ENCODE measurements around the gene SIM1. TPM values are rescaled to one million over a fixed set of nuclear protein-coding genes. Genes with fewer than 3 reads are reported as not detected.

SIM1 gene
- total RNA-seq, 1 donor from 2014 or later = not detected

DNA sequence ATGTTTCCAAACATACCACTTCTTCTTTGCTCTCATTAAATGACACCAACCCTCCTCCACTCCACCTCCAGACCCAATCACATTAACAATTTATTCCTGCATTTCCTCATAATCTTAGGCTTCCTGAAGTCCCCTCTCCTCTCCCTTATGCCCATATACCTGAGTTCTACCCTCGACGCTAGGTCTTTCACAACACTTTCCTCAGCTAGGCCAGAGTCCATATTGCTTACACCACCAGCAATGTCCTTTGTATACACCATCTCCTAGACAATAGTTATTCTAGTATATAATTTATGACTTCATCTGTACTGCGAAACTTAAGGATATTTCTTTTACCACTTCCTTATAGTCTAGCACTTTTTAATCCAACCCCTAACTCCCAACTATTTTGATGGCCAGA lies 47.7 kb downstream of the SIM1 start:
- intact Hi-C loops (cut with micrococcal nuclease) = no loop called here
- Mint-ChIP-seq H3K27me3 (ENCODE audit: low read depth) (peaks cover 18% of the 10 kb centered on the region), H3K9me3 (no peaks in the 10 kb centered on the region), H3K36me3 (ENCODE audit: low read depth) (no peaks in the 10 kb centered on the region), H3K27ac (no peak overlapping the region), H3K4me3 (ENCODE audit: low read depth) (no peak overlapping the region), H3K4me1 (ENCODE audit: low read depth) (no peaks in the 10 kb centered on the region)
- no peak for DNase-seq (ENCODE audit: low spot score)

GRCh38 chr6:100415768-100416167 lies 49.0 kb downstream of the SIM1 start:
- H3K4me1 Mint-ChIP-seq (ENCODE audit: low read depth) = no peaks in the 10 kb centered on the region
- H3K36me3 Mint-ChIP-seq (ENCODE audit: low read depth) = no peaks in the 10 kb centered on the region
- H3K27ac Mint-ChIP-seq = no peak overlapping the region
- intact Hi-C loops (cut with micrococcal nuclease) = no loop called here
- no peak overlapping the region for H3K4me3 Mint-ChIP-seq (ENCODE audit: low read depth)
- DNase-seq (ENCODE audit: low spot score) = no peak
- peaks cover 16% of the 10 kb centered on the region for H3K27me3 Mint-ChIP-seq (ENCODE audit: low read depth)
- H3K9me3 Mint-ChIP-seq = no peaks in the 10 kb centered on the region

GRCh38 chr6:100412872-100413271 lies 51.8 kb downstream of the SIM1 start:
- no peak overlapping the region for H3K4me3 Mint-ChIP-seq (ENCODE audit: low read depth)

DNA sequence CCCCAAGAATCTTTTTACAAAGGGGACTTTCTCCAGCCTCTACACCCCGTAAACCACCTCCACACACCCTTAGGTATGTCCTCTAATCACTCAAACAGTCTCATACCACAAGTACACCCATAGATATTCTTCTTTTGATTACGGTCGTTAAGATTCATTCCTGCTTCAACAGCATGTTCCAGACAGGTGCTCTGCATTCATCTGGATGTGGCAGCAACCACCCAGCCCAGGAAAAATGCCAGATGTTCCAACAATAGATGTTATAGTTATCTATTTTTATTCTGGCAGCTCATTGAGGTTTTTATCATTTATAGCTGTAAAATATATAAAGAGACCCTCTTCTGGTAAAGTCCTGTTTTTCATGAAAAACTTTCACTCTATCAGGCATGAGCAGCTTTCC lies 60.7 kb downstream of the SIM1 start:
- Mint-ChIP-seq H3K4me3 (ENCODE audit: low read depth) (no peak overlapping the region), H3K36me3 (ENCODE audit: low read depth) (no peaks in the 10 kb centered on the region), H3K9me3 (no peaks in the 10 kb centered on the region)

More at GRCh38 chr6:100412872-100413271, 51.8 kb downstream of the SIM1 start:
- no peak overlapping the region for H3K27ac Mint-ChIP-seq
- H3K27me3 Mint-ChIP-seq (ENCODE audit: low read depth) = peaks cover 16% of the 10 kb centered on the region
- H3K4me1 Mint-ChIP-seq (ENCODE audit: low read depth) = no peaks in the 10 kb centered on the region
- intact Hi-C loops (cut with micrococcal nuclease) = no loop called here
- H3K9me3 Mint-ChIP-seq = no peaks in the 10 kb centered on the region
- H3K36me3 Mint-ChIP-seq (ENCODE audit: low read depth) = no peaks in the 10 kb centered on the region
- no peak for DNase-seq (ENCODE audit: low spot score)

GRCh38 chr6:100393493-100393892 lies 71.2 kb downstream of the SIM1 start:
- no peak overlapping the region for H3K27ac Mint-ChIP-seq
- H3K4me1 Mint-ChIP-seq (ENCODE audit: low read depth) = no peaks in the 10 kb centered on the region
- intact Hi-C loops (cut with micrococcal nuclease) = no loop called here
- H3K4me3 Mint-ChIP-seq (ENCODE audit: low read depth) = no peak overlapping the region
- H3K27me3 Mint-ChIP-seq (ENCODE audit: low read depth) = peaks cover 11% of the 10 kb centered on the region
- no peak for DNase-seq (ENCODE audit: low spot score)
- H3K9me3 Mint-ChIP-seq = no peaks in the 10 kb centered on the region
- no peaks in the 10 kb centered on the region for H3K36me3 Mint-ChIP-seq (ENCODE audit: low read depth)

More for the DNA sequence above, 60.7 kb downstream of the SIM1 start:
- H3K27ac Mint-ChIP-seq = no peak overlapping the region
- no peaks in the 10 kb centered on the region for H3K4me1 Mint-ChIP-seq (ENCODE audit: low read depth)
- DNase-seq (ENCODE audit: low spot score) = no peak
- peaks cover 21% of the 10 kb centered on the region for H3K27me3 Mint-ChIP-seq (ENCODE audit: low read depth)
- intact Hi-C loops (cut with micrococcal nuclease) = no loop called here

DNA sequence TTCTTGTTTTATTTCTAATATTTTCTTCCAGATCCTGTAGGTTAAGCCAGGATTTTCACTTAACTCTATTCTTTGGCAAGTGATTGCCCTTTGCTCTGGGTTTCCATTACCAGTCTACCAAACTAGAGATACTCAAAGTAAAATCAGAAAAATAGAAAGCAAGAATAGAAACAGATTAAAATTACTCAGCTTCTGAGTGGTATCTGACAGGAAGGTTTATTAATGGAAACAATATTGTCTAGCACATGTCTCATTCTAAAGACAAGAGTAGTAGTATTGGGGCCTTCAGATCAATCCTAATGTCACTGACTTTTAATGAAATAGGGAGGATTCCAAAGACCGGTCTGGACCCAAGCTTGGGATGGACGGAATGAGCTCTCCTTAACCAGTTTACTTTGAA lies 72.3 kb downstream of the SIM1 start:
- H3K9me3 Mint-ChIP-seq = no peaks in the 10 kb centered on the region
- H3K4me1 Mint-ChIP-seq (ENCODE audit: low read depth) = no peaks in the 10 kb centered on the region
- H3K27me3 Mint-ChIP-seq (ENCODE audit: low read depth) = peaks cover 10% of the 10 kb centered on the region
- no peak overlapping the region for H3K27ac Mint-ChIP-seq
- no peak for DNase-seq (ENCODE audit: low spot score)
- no peaks in the 10 kb centered on the region for H3K36me3 Mint-ChIP-seq (ENCODE audit: low read depth)
- H3K4me3 Mint-ChIP-seq (ENCODE audit: low read depth) = no peak overlapping the region
- intact Hi-C loops (cut with micrococcal nuclease) = no loop called here

DNA sequence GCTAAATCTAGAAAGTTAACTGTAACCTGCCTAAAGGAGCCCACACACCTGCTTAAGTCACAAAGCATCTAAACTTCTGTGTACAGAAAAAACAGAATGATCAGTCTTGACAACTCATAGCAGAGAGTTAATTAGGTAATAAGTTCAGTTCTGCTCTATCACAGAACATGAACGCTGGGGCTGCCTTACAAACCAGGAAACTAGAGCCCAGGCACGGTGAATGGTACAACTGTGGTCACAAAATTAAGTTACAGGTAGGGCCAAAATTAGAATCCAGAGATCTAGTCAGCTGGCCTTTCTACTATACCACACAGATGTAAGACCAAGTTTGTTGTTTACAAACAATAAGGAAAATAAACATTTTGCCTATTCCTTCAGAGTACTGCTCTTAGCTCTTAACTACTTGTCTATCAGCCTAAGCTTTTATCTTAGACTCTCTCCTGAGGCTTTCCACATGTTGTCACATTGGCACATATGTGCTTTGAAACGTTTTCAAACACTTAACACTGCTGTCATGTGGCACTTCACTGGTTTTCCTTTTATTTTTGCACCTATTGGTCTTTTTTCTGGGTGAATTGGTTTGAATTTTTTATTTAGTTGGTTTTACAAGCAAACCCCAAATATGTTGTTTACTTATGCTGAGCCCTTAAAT lies 75.7 kb downstream of the SIM1 start:
- H3K27ac Mint-ChIP-seq = no peak overlapping the region
- DNase-seq (ENCODE audit: low spot score) = no peak
- H3K4me1 Mint-ChIP-seq (ENCODE audit: low read depth) = no peaks in the 10 kb centered on the region
- H3K27me3 Mint-ChIP-seq (ENCODE audit: low read depth) = peaks cover 11% of the 10 kb centered on the region
- no peaks in the 10 kb centered on the region for H3K36me3 Mint-ChIP-seq (ENCODE audit: low read depth)
- no peak overlapping the region for H3K4me3 Mint-ChIP-seq (ENCODE audit: low read depth)
- intact Hi-C loops (cut with micrococcal nuclease) = no loop called here
- H3K9me3 Mint-ChIP-seq = no peaks in the 10 kb centered on the region

GRCh38 chr6:100382767-100383195 lies 81.9 kb downstream of the SIM1 start:
- no peaks in the 10 kb centered on the region for H3K36me3 Mint-ChIP-seq (ENCODE audit: low read depth)
- H3K4me1 Mint-ChIP-seq (ENCODE audit: low read depth) = no peaks in the 10 kb centered on the region
- no peak overlapping the region for H3K4me3 Mint-ChIP-seq (ENCODE audit: low read depth)
- H3K27me3 Mint-ChIP-seq (ENCODE audit: low read depth) = peaks cover 8% of the 10 kb centered on the region
- intact Hi-C loops (cut with micrococcal nuclease) = no loop called here
- DNase-seq (ENCODE audit: low spot score) = no peak
- H3K9me3 Mint-ChIP-seq = no peaks in the 10 kb centered on the region
- no peak overlapping the region for H3K27ac Mint-ChIP-seq

DNA sequence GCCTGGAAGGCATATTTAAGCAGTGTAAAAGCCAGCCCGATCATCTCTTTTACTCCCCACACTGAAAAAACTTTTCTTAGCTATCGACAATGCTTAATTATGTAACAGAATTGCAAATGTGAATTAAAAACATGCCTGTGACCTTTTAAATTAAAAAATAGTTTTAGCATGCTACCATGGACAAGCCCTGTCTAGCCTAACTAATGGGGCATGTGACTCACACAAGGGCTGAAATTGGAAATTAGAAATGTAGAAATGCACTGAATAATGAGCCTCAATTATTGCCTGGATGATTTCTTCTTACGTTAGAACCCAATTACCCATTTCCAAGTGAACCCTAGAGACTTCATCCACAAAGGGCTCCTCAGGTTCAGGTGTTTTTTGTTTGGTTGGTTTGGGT lies 82.7 kb downstream of the SIM1 start:
- no peak for DNase-seq (ENCODE audit: low spot score)
- peaks cover 9% of the 10 kb centered on the region for H3K27me3 Mint-ChIP-seq (ENCODE audit: low read depth)
- H3K27ac Mint-ChIP-seq = no peak overlapping the region
- no peaks in the 10 kb centered on the region for H3K9me3 Mint-ChIP-seq
- H3K4me3 Mint-ChIP-seq (ENCODE audit: low read depth) = no peak overlapping the region
- no peaks in the 10 kb centered on the region for H3K36me3 Mint-ChIP-seq (ENCODE audit: low read depth)
- no peaks in the 10 kb centered on the region for H3K4me1 Mint-ChIP-seq (ENCODE audit: low read depth)
- intact Hi-C loops (cut with micrococcal nuclease) = no loop called here

DNA sequence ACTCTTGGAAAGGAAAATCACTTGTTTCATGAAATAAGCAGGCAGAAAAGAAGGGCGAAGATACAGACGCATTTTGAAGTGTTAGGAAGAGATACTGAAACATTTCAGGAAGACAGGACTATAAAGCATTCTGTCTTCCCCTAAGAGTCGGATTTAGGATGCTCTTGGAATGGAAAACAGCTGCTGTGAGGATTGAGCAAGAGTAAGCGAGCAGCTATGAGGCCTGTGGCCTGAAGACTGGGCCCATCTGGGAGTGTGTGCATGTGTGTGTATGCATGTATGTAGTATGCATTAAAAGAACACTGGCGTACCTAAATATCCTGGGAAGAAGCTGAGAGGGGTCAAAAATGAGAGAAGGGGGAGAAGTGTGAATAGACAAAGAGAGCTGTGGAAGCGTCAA lies 83.6 kb downstream of the SIM1 start:
- no peak overlapping the region for H3K4me3 Mint-ChIP-seq (ENCODE audit: low read depth)
- DNase-seq (ENCODE audit: low spot score) = no peak
- H3K27me3 Mint-ChIP-seq (ENCODE audit: low read depth) = peaks cover 7% of the 10 kb centered on the region
- no peaks in the 10 kb centered on the region for H3K9me3 Mint-ChIP-seq
- H3K36me3 Mint-ChIP-seq (ENCODE audit: low read depth) = no peaks in the 10 kb centered on the region
- intact Hi-C loops (cut with micrococcal nuclease) = no loop called here
- peaks cover 1% of the 10 kb centered on the region for H3K4me1 Mint-ChIP-seq (ENCODE audit: low read depth)
- H3K27ac Mint-ChIP-seq = no peak overlapping the region

DNA sequence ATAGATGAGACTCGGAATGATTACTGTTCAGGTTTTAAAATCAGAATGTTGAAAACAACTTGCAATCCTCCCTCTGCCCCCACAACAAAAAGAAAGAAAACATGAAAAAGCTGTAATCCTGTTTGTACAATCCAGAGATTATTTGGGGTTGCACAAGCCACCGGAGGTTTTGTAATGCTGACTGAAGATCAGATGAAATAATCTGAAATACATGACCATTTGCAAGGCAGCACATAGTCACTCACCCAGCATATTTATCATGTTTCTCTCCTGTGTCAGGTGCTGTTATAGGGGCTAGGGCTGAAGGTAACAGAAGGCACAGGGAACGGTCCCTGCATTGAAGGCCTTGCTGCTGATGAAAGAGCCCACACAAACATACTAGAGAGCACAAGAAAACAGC lies 85.3 kb downstream of the SIM1 start:
- no peak for DNase-seq (ENCODE audit: low spot score)

DNA sequence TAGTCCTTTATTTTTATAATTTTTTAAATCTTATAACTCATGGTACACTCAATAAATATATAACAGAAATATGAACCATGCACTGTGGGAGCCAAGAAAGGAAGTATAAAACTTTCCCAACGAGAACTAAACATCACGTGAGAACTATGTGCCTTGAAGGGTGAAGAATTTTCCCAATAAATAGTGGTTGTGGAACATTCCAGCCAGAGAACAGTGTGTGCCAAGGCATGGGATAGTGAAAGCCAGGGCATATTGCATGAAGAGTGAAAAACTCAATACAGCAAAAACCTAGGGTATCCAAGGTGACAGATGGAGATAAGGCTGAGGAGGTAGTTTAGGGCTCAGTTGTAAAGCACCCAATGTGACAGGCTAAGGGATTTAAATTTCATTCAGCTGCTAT lies 86.1 kb downstream of the SIM1 start:
- Mint-ChIP-seq H3K4me1 (ENCODE audit: low read depth) (peaks cover 3% of the 10 kb centered on the region), H3K27ac (no peak overlapping the region), H3K27me3 (ENCODE audit: low read depth) (peaks cover 12% of the 10 kb centered on the region), H3K9me3 (no peaks in the 10 kb centered on the region), H3K4me3 (ENCODE audit: low read depth) (no peak overlapping the region), H3K36me3 (ENCODE audit: low read depth) (no peaks in the 10 kb centered on the region)
- intact Hi-C loops (cut with micrococcal nuclease) = no loop called here
- DNase-seq (ENCODE audit: low spot score) = no peak

More for the DNA sequence above, 85.3 kb downstream of the SIM1 start:
- Mint-ChIP-seq H3K4me1 (ENCODE audit: low read depth) (peaks cover 3% of the 10 kb centered on the region), H3K27ac (no peak overlapping the region), H3K4me3 (ENCODE audit: low read depth) (no peak overlapping the region), H3K36me3 (ENCODE audit: low read depth) (no peaks in the 10 kb centered on the region), H3K27me3 (ENCODE audit: low read depth) (peaks cover 8% of the 10 kb centered on the region), H3K9me3 (no peaks in the 10 kb centered on the region)
- intact Hi-C loops (cut with micrococcal nuclease) = no loop called here

- Mint-ChIP-seq H3K27ac (no peak overlapping the region), H3K36me3 (ENCODE audit: low read depth) (no peaks in the 10 kb centered on the region), H3K27me3 (ENCODE audit: low read depth) (peaks cover 16% of the 10 kb centered on the region), H3K4me3 (ENCODE audit: low read depth) (no peak overlapping the region), H3K4me1 (ENCODE audit: low read depth) (peaks cover 3% of the 10 kb centered on the region), H3K9me3 (no peaks in the 10 kb centered on the region)
- DNase-seq (ENCODE audit: low spot score) = no peak
- intact Hi-C loops (cut with micrococcal nuclease) = no loop called here
These were observed 88.6 kb downstream of the SIM1 start for GRCh38 chr6:100376103-100376502.

Data from activated T-helper 2 cell treated with anti-CD3 and anti-CD28 coated beads, Interferon-gamma antibody, Interleukin-2, Interleukin-4, amounts not matched to agents 10 μg/mL and 5 μg/mL and 100 μg/mL, durations not matched to agents 14 hours and 24 hours and 36 hours (primary cell).